Endothelial cell of umbilical vein (primary cell): ENCODE measurements around the gene SH3BP5L. TPM values are rescaled to one million over a fixed set of nuclear protein-coding genes. Genes with fewer than 3 reads are reported as not detected.

Source experiments
- BruUV-seq: library from RNA; stranded (reverse); fragments of 400-500 nt; replicated peaks from 2 replicates; lab custom pipeline; 2021; lab: Mats Ljungman, UMichigan
- CTCF ChIA-PET: fragments of 300-600, 350-600 bp; sonication (Branson Sonifier 250); formaldehyde crosslinking; loops from one replicate; lab custom pipeline; 2021; ENCODE audit warnings: antibody characterized with exemption, inconsistent platforms; lab: Charles Lee
- POLR2A ChIA-PET: fragments of 300-600, 350-600 bp; sonication (Branson Sonifier 250); formaldehyde crosslinking; loops from one replicate; lab custom pipeline; 2021; ENCODE audit warnings: antibody characterized with exemption, inconsistent platforms; lab: Charles Lee
- DNase-seq: peaks from one replicate; pipeline ENCODE4 v3.0.0-alpha.2; 2011; ENCODE audit warnings: low read depth, low spot score
- FAIRE-seq: peaks from 2 replicates; lab custom pipeline; 2011; peaks lifted over from hg19 to GRCh38; lab: Jason Lieb, UNC
- H2AFZ ChIP-seq: 2 replicates; pipeline ENCODE4 v1.6.0; 2012; ENCODE audit warnings: low read depth, low read length, control low read depth, inconsistent platforms
- H3K27ac ChIP-seq: 2 replicates; pipeline ENCODE4 v1.5.1; 2011; ENCODE audit warnings: low read depth, mild to moderate bottlenecking, control low read depth, low read length, moderate library complexity; ENCODE audit not compliant: insufficient read depth
- H3K27me3 ChIP-seq, 2 experiments: 2 replicates each; pipeline versions ENCODE4 v1.6.0 to v1.6.1; 2011; ENCODE audit warnings: low read length in 2 of 2, mixed read lengths in 1 of 2; ENCODE audit not compliant: control insufficient read depth in 2 of 2, insufficient read depth in 2 of 2
- H3K36me3 ChIP-seq, 2 experiments: 2 replicates in 1 of 2; 3 replicates in 1 of 2; pipeline ENCODE4 v1.5.1; 2011; ENCODE audit warnings: low read length in 2 of 2, mild to moderate bottlenecking in 1 of 2, moderate library complexity in 1 of 2; ENCODE audit not compliant: control insufficient read depth in 2 of 2, insufficient read depth in 2 of 2; ENCODE audit errors: extremely low read depth in 1 of 2
- H3K4me1 ChIP-seq: 3 replicates; pipeline ENCODE4 v1.5.1; 2011; ENCODE audit warnings: mild to moderate bottlenecking, low read length; ENCODE audit not compliant: control insufficient read depth, insufficient read depth; ENCODE audit errors: extremely low read depth
- H3K4me2 ChIP-seq: 2 replicates; pipeline ENCODE4 v1.6.1; 2011; ENCODE audit warnings: low read length, control low read depth, mixed read lengths; ENCODE audit not compliant: insufficient read depth
- H3K4me3 ChIP-seq, 3 experiments: fragments of 200-600 bp in 1 of 3; sonication (generic), shearing (Covaris generic) in 1 of 3; replicated peaks in 1 of 3; 2 replicates each; pipeline ENCODE4 v1.5.1; 2011 to 2016; ENCODE audit warnings: control low read depth in 3 of 3, low read length in 3 of 3, mild to moderate bottlenecking in 2 of 3, inconsistent platforms in 1 of 3, low read depth in 1 of 3, moderate library complexity in 1 of 3; ENCODE audit not compliant: insufficient read depth in 1 of 3
- H3K79me2 ChIP-seq: 2 replicates; pipeline ENCODE4 v1.6.0; 2012; ENCODE audit warnings: low read length, inconsistent platforms; ENCODE audit not compliant: control insufficient read depth, insufficient read depth
- H3K9ac ChIP-seq: replicated peaks from 2 replicates; pipeline ENCODE3; 2011; ENCODE audit warnings: low read length, control low read depth; ENCODE audit not compliant: insufficient read depth; ENCODE audit errors: extremely low read depth
- H3K9me1 ChIP-seq: replicated peaks from 3 replicates; pipeline ENCODE4 v1.6.0; 2011; ENCODE audit warnings: mild to moderate bottlenecking, low read length; ENCODE audit not compliant: control insufficient read depth, insufficient read depth; ENCODE audit errors: extremely low read depth
- H3K9me3 ChIP-seq: replicated peaks from 2 replicates; pipeline ENCODE4 v1.5.1; 2012; ENCODE audit warnings: low read length, inconsistent platforms; ENCODE audit not compliant: control insufficient read depth, insufficient read depth
- H4K20me1 ChIP-seq: replicated peaks from 2 replicates; pipeline ENCODE3; 2011; ENCODE audit warnings: mild to moderate bottlenecking, low read length; ENCODE audit not compliant: control insufficient read depth, insufficient read depth; ENCODE audit errors: extremely low read depth
- EZH2 ChIP-seq: IDR thresholded peaks from 2 replicates; pipeline ENCODE4 v1.6.1; 2012; ENCODE audit warnings: borderline replicate concordance, low read depth, mild to moderate bottlenecking, moderate library complexity, low read length, inconsistent platforms; ENCODE audit not compliant: severe bottlenecking
- FOS ChIP-seq: IDR thresholded peaks from 2 replicates; pipeline ENCODE4 v1.6.1; 2011; ENCODE audit warnings: mild to moderate bottlenecking, low read length, moderate library complexity, borderline replicate concordance; ENCODE audit not compliant: insufficient read depth
- GATA2 ChIP-seq: IDR thresholded peaks from 2 replicates; pipeline ENCODE4 v1.7.0; 2011; ENCODE audit warnings: low read depth, mild to moderate bottlenecking, moderate library complexity, mixed read lengths, low read length; ENCODE audit not compliant: insufficient read length, insufficient read depth
- JUN ChIP-seq: IDR thresholded peaks from 2 replicates; pipeline ENCODE4 v1.6.1; 2011; ENCODE audit warnings: borderline replicate concordance, low read depth; ENCODE audit not compliant: insufficient read length, insufficient read depth
- MYC ChIP-seq: IDR thresholded peaks from one replicate; pipeline ENCODE4 v1.6.1; 2011; ENCODE audit warnings: mild to moderate bottlenecking, low read depth, low read length
- POLR2A ChIP-seq: IDR thresholded peaks from 2 replicates; pipeline ENCODE4 v1.6.1; 2012; ENCODE audit warnings: low read depth, mild to moderate bottlenecking, control low read depth, low read length
- POLR2AphosphoS5 ChIP-seq: IDR thresholded peaks from 2 replicates; pipeline ENCODE4 v1.6.1; 2012; ENCODE audit warnings: low read depth, mild to moderate bottlenecking, control low read depth, low read length, moderate library complexity; ENCODE audit not compliant: insufficient read depth
- dilution Hi-C: fragments of 300-500 bp; cut with MboI; formaldehyde crosslinking; loops from one replicate; pipeline ENCODE4 v1.15.0; 2019; ENCODE audit warnings: low sequenced_read_pairs; ENCODE audit not compliant: extremely low pct_ligation_motif_present
- intact Hi-C: fragments of 100-400 bp; cut with micrococcal nuclease; formaldehyde crosslinking; loops from one replicate; pipeline ENCODE4 v1.10.0; 2022
- polyA plus RNA-seq, 4 experiments: library from polyadenylated mRNA; depleted of rRNA in 3 of 4; stranded (reverse) in 3 of 4; unstranded in 1 of 4; fragments of >200 nt; gene quantifications; 2 replicates each; pipeline versions ENCODE4 v1.2.1 to v1.2.3, GENCODE V29; 2011 to 2012; ENCODE audit warnings: missing spikeins in 1 of 4
- total RNA-seq: library from RNA; stranded (reverse); gene quantifications from 2 replicates; pipeline ENCODE4 v1.2.3, GENCODE V29; 2021
- TF ChIP-seq, protein P1 (sequence below): IDR thresholded peaks from 2 replicates; pipeline ENCODE4 v1.6.1; 2011; ENCODE audit not compliant: insufficient read depth, insufficient read length
- TF ChIP-seq, protein P2 (sequence below), 2 donors: IDR thresholded peaks; 1 replicate in 1 of 2; 2 replicates in 1 of 2; pipeline ENCODE4 v1.5.1; 2011; ENCODE audit warnings: low read length in 2 of 2, mild to moderate bottlenecking in 2 of 2, moderate library complexity in 2 of 2, control low read depth in 1 of 2, inconsistent platforms in 1 of 2, low read depth in 1 of 2; ENCODE audit not compliant: insufficient read depth in 1 of 2; ENCODE audit errors: extremely low read depth in 1 of 2

SH3BP5L gene
- total and polyA plus RNA-seq, 2 donors (not counting 3 experiments of a cell fraction or from before 2014, with no cell fraction given) = 24.7 TPM

DNA sequence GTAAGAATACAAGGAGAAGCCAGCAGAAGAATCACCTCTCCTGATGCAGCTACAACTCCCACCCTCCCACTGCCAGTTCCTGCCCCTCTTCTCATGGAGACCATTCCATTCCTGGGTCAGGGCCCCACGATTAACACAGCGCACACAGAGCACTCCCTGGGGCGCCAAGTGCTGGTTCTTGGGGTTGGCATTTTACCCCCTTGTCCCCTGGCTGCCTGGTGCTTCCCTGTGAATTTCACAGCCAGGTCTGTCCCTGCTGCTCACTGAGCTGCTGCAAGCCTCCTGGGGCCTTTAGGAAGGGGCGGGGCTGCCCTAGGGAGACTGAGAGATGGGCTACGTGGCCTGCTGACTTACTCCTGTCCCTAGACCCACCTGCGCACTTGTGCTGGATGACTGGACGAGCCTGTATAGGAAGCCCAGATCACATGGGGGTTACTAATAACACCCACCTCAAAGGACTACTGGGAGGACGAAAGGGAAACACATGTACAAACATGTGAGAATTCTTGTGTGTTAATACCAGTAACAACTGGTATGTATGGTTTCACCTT is 17.1 kb upstream of the SH3BP5L start:
- no peak overlapping the region for H3K4me3 ChIP-seq
- H3K4me2 ChIP-seq = no peak overlapping the region
- no peaks in the 10 kb centered on the region for H3K9me3 ChIP-seq
- no peaks in the 10 kb centered on the region for H4K20me1 ChIP-seq
- H3K4me1 ChIP-seq = peaks cover 6% of the 10 kb centered on the region
- intact Hi-C loops (no loop called here), dilution Hi-C loops (no loop called here)
- BruUV-seq = no TSS peak
- FAIRE-seq (no peak), DNase-seq (no peak)
- peaks cover 6 to 14% of the 10 kb centered on the region in 2 experiments for H3K36me3 ChIP-seq
- no peaks in the 10 kb centered on the region for H3K27me3 ChIP-seq
- ChIA-PET POLR2A (no interaction called here), CTCF (interaction anchor here (1.1 to 2.6 kb wide), 2 partner anchors 10 to 16 kb away, joined by 4 to 10 read pairs; partner anchors contain the start of gene ZNF692)
- H3K27ac ChIP-seq = no peak overlapping the region
- H3K9ac ChIP-seq = no peak overlapping the region
- H2AFZ ChIP-seq = no peak overlapping the region
- no peaks in the 10 kb centered on the region for H3K9me1 ChIP-seq
- H3K79me2 ChIP-seq = peaks cover 17% of the 10 kb centered on the region
- no peak for TF ChIP-seq FOS
- TF ChIP-seq, protein P1, sequence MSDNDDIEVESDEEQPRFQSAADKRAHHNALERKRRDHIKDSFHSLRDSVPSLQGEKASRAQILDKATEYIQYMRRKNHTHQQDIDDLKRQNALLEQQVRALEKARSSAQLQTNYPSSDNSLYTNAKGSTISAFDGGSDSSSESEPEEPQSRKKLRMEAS = no peak
- no peak for TF ChIP-seq POLR2A
- TF ChIP-seq GATA2 = no peak
- TF ChIP-seq JUN = no peak
- no peak for TF ChIP-seq EZH2
- no peak for TF ChIP-seq MYC
- no peak for TF ChIP-seq POLR2AphosphoS5
- TF ChIP-seq, protein P2, sequence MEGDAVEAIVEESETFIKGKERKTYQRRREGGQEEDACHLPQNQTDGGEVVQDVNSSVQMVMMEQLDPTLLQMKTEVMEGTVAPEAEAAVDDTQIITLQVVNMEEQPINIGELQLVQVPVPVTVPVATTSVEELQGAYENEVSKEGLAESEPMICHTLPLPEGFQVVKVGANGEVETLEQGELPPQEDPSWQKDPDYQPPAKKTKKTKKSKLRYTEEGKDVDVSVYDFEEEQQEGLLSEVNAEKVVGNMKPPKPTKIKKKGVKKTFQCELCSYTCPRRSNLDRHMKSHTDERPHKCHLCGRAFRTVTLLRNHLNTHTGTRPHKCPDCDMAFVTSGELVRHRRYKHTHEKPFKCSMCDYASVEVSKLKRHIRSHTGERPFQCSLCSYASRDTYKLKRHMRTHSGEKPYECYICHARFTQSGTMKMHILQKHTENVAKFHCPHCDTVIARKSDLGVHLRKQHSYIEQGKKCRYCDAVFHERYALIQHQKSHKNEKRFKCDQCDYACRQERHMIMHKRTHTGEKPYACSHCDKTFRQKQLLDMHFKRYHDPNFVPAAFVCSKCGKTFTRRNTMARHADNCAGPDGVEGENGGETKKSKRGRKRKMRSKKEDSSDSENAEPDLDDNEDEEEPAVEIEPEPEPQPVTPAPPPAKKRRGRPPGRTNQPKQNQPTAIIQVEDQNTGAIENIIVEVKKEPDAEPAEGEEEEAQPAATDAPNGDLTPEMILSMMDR (IDR thresholded peaks at IDR 0.05; ENCODE audit: extremely low read depth in 1 of 2, insufficient read depth in 1 of 2, low read depth in 1 of 2, low read length in 2 of 2) = no peak
